K562 (cell line): ENCODE results near the gene BRPF1. TPM values are rescaled to one million over a fixed set of nuclear protein-coding genes. Genes with fewer than 3 reads are reported as not detected.

ENCODE experiments used
- ATAC-seq: fragments of 200-7000 bp; cut with Tn5 transposase; 3 replicates; pipeline ENCODE4 v1.9.1; 2020; ENCODE audit warnings: moderate library complexity
- BruUV-seq: library from RNA; stranded (reverse); fragments of 400-500 nt; replicated peaks from 2 replicates; lab custom pipeline; 2021; lab: Mats Ljungman, UMichigan
- CTCF ChIA-PET: fragments of 300-600 bp; formaldehyde crosslinking; extraction: SDS; loops from one replicate; lab custom pipeline; 2021; ENCODE audit warnings: low intra/inter-chr PET ratio; lab: Yijun Ruan, JAX
- POLR2A ChIA-PET: fragments of 300-600, 350-650 bp; sonication (Branson Sonifier 250); formaldehyde crosslinking; extraction: SDS; loops from one replicate; lab custom pipeline; 2021; ENCODE audit warnings: antibody characterized with exemption, inconsistent platforms; lab: Yijun Ruan, JAX
- DNase-seq, 4 experiments: peaks; one replicate each; pipeline versions ENCODE4 v3.0.0 to v3.0.0-alpha.2; 2011 to 2018; ENCODE audit warnings: low spot score in 3 of 4, mixed read lengths in 3 of 4; ENCODE audit errors: extremely low read depth in 1 of 4
- FAIRE-seq: peaks from 2 replicates; lab custom pipeline; 2011; peaks lifted over from hg19 to GRCh38; lab: Jason Lieb, UNC
- H2AFZ ChIP-seq: 2 replicates; pipeline ENCODE4 v1.6.0; 2011; ENCODE audit warnings: low read depth, low read length, control low read depth, inconsistent platforms
- H3K27ac ChIP-seq: fragments of 200-600 bp; 3 replicates; pipeline ENCODE4 v1.8.0; 2011; ENCODE audit warnings: low read depth, mild to moderate bottlenecking, control low read depth, inconsistent platforms, low read length, moderate library complexity, mixed read lengths; ENCODE audit errors: extremely low read depth
- H3K27me3 ChIP-seq, 2 experiments: fragments of 300-600 bp in 1 of 2; 2 replicates in 1 of 2; 3 replicates in 1 of 2; pipeline versions ENCODE4 v1.6.0 to v1.8.0; 2011; ENCODE audit warnings: inconsistent platforms in 2 of 2, low read length in 2 of 2, mild to moderate bottlenecking in 1 of 2, mixed read lengths in 1 of 2, moderate library complexity in 1 of 2; ENCODE audit not compliant: control insufficient read depth in 2 of 2, insufficient read depth in 2 of 2
- H3K36me3 ChIP-seq: fragments of 300-600 bp; 3 replicates; pipeline ENCODE4 v1.8.0; 2011; ENCODE audit warnings: mild to moderate bottlenecking, low read length, inconsistent platforms; ENCODE audit not compliant: control insufficient read depth, insufficient read depth
- H3K4me1 ChIP-seq, 2 experiments: fragments of 200-600 bp in 1 of 2; replicated peaks in 1 of 2; 2 replicates in 1 of 2; 3 replicates in 1 of 2; pipeline versions ENCODE4 v1.5.1 to v1.8.0; 2011; ENCODE audit warnings: inconsistent platforms in 2 of 2, low read length in 2 of 2, mild to moderate bottlenecking in 1 of 2, mixed read lengths in 1 of 2, moderate library complexity in 1 of 2; ENCODE audit not compliant: control insufficient read depth in 2 of 2, insufficient read depth in 2 of 2
- H3K4me2 ChIP-seq: 2 replicates; pipeline ENCODE4 v1.6.1; 2011; ENCODE audit warnings: low read length, control low read depth, inconsistent platforms, mixed read lengths; ENCODE audit not compliant: insufficient read depth
- H3K4me3 ChIP-seq: fragments of 200-600 bp; sonication (generic), shearing (Covaris generic); 2 replicates; pipeline ENCODE4 v1.5.1; 2016; ENCODE audit warnings: control low read depth, inconsistent platforms
- H3K79me2 ChIP-seq: fragments of 200-600 bp; 3 replicates; pipeline ENCODE4 v1.8.0; 2011; ENCODE audit warnings: low read length, inconsistent platforms; ENCODE audit not compliant: control insufficient read depth, insufficient read depth
- H3K9ac ChIP-seq, 2 experiments: 2 replicates each; pipeline versions ENCODE4 v1.6.0 to v1.6.1; 2011; ENCODE audit warnings: low read depth in 2 of 2, low read length in 2 of 2, control low read depth in 1 of 2, inconsistent platforms in 1 of 2, mild to moderate bottlenecking in 1 of 2, mixed read lengths in 1 of 2; ENCODE audit not compliant: insufficient read depth in 1 of 2
- H3K9me1 ChIP-seq: one replicate; pipeline ENCODE4 v1.6.0; 2011; ENCODE audit warnings: inconsistent platforms, mild to moderate bottlenecking, low read length, moderate library complexity; ENCODE audit not compliant: control insufficient read depth, insufficient read depth
- H3K9me3 ChIP-seq: replicated peaks from 2 replicates; pipeline ENCODE4 v1.5.1; 2011; ENCODE audit warnings: low read depth, low read length, inconsistent platforms; ENCODE audit not compliant: control insufficient read depth, insufficient read depth
- H4K20me1 ChIP-seq: replicated peaks from 2 replicates; pipeline ENCODE4 v1.6.1; 2011; ENCODE audit warnings: low read length, inconsistent platforms, mixed read lengths; ENCODE audit not compliant: control insufficient read depth, insufficient read depth
- CBFA2T3 ChIP-seq: fragments of 450-650 bp; IDR thresholded peaks from 2 replicates; pipeline ENCODE4 v1.6.1; 2017
- CBX2 ChIP-seq: fragments of 200-600 bp; sonication (generic); IDR thresholded peaks from one replicate; pipeline ENCODE4 v1.6.1; 2012; ENCODE audit warnings: mild to moderate bottlenecking, low read length, inconsistent platforms; ENCODE audit not compliant: insufficient read depth, poor library complexity, severe bottlenecking
- CREB5 ChIP-seq: fragments of 250-450 bp; sonication (Bioruptor Pico); IDR thresholded peaks from 2 replicates; pipeline ENCODE4 v1.5.0; 2020; ENCODE audit warnings: mild to moderate bottlenecking
- CREM ChIP-seq: IDR thresholded peaks from 2 replicates; pipeline ENCODE4 v1.6.1; 2014; ENCODE audit warnings: antibody characterized with exemption, low read depth
- GATA2 ChIP-seq: sonication (generic); formaldehyde crosslinking; IDR thresholded peaks from 2 replicates; pipeline ENCODE4 v1.4.0; 2020; ENCODE audit warnings: mild to moderate bottlenecking, missing genetic modification reagents
- HDAC1 ChIP-seq, 2 experiments: fragments of 450-650 bp; IDR thresholded peaks; 2 replicates each; pipeline ENCODE4 v1.6.1; 2016 to 2017; ENCODE audit warnings: inconsistent platforms in 1 of 2, mild to moderate bottlenecking in 1 of 2, moderate library complexity in 1 of 2
- HMBOX1 ChIP-seq: sonication (generic); IDR thresholded peaks from 2 replicates; pipeline ENCODE4 v1.6.1; 2016
- JUNB ChIP-seq: fragments of 450-650 bp; formaldehyde crosslinking; conservative IDR thresholded peaks from 2 replicates; pipeline ENCODE4 v1.4.0; 2020; ENCODE audit warnings: mild to moderate bottlenecking
- KDM1A ChIP-seq, 2 experiments: fragments of 450-650 bp; IDR thresholded peaks; 2 replicates each; pipeline ENCODE4 v1.6.1; 2016; ENCODE audit warnings: mild to moderate bottlenecking in 2 of 2
- NCOR1 ChIP-seq: fragments of 450-650 bp; IDR thresholded peaks from 2 replicates; pipeline ENCODE4 v1.6.1; 2016; ENCODE audit warnings: mild to moderate bottlenecking, moderate library complexity
- NFIC ChIP-seq: fragments of 450-650 bp; IDR thresholded peaks from 2 replicates; pipeline ENCODE4 v1.6.1; 2017; ENCODE audit warnings: mild to moderate bottlenecking, inconsistent platforms
- POLR2AphosphoS5 ChIP-seq: IDR thresholded peaks from 2 replicates; pipeline ENCODE4 v1.6.1; 2011; ENCODE audit warnings: mild to moderate bottlenecking, low read depth, low read length, moderate library complexity; ENCODE audit not compliant: control insufficient read depth, insufficient read depth
- POLR2H ChIP-seq: IDR thresholded peaks from 2 replicates; pipeline ENCODE4 v1.6.1; 2016; ENCODE audit warnings: missing genetic modification characterization, low read depth, mild to moderate bottlenecking, control low read depth, missing compliant biosample characterization, moderate library complexity
- RCOR1 ChIP-seq, 2 experiments: IDR thresholded peaks; 2 replicates each; pipeline ENCODE4 v1.6.1; 2012; ENCODE audit warnings: low read depth in 2 of 2, low read length in 2 of 2, borderline replicate concordance in 1 of 2, improper control_type of control experiment in 1 of 2
- SOX6 ChIP-seq: fragments of 450-650 bp; IDR thresholded peaks from 2 replicates; pipeline ENCODE4 v1.6.1; 2014; ENCODE audit warnings: mild to moderate bottlenecking
- TCF3 ChIP-seq: sonication (generic); formaldehyde crosslinking; IDR thresholded peaks from 2 replicates; pipeline ENCODE4 v1.4.0; 2020; ENCODE audit warnings: mild to moderate bottlenecking, missing genetic modification reagents
- TEAD2 ChIP-seq: fragments of 450-650 bp; IDR thresholded peaks from 2 replicates; pipeline ENCODE4 v1.6.1; 2016; ENCODE audit warnings: missing genetic modification characterization, control low read depth, missing compliant biosample characterization
- ZNF217 ChIP-seq: sonication (generic); formaldehyde crosslinking; IDR thresholded peaks from 2 replicates; pipeline ENCODE4 v1.8.0; 2022; ENCODE audit warnings: mild to moderate bottlenecking, missing genetic modification reagents
- ZNF398 ChIP-seq: fragments of 250-450 bp; sonication (Bioruptor Pico); IDR thresholded peaks from 2 replicates; pipeline ENCODE4 v1.8.0; 2021; ENCODE audit warnings: moderate library complexity, mild to moderate bottlenecking, inconsistent platforms
- ZNF431 ChIP-seq: sonication (generic); formaldehyde crosslinking; IDR thresholded peaks from 2 replicates; pipeline ENCODE4 v1.8.0; 2022; ENCODE audit warnings: mild to moderate bottlenecking, missing genetic modification reagents
- WGBS: fragments of 100-300 bp; shearing (Covaris generic); methylation state at CpG from one replicate; pipeline ENCODE4 v1.1.6; 2016; ENCODE audit warnings: low coverage, mixed read lengths; ENCODE audit not compliant: insufficient coverage; ENCODE audit errors: missing lambda C conversion rate; 5-methylcytosine and 5-hydroxymethylcytosine counted together
- in situ Hi-C: fragments of 300-500 bp; cut with MboI; formaldehyde crosslinking; loops from 4 replicates; pipeline ENCODE4 v1.15.0; 2018; ENCODE audit warnings: inconsistent platforms, mixed read lengths
- intact Hi-C: fragments of 100-400 bp; cut with micrococcal nuclease; formaldehyde crosslinking; loops from 2 replicates; pipeline ENCODE4 v1.14.2; 2022
- polyA plus RNA-seq, 8 experiments: library from polyadenylated mRNA; depleted of rRNA in 4 of 8; stranded (reverse) in 5 of 8; unstranded in 3 of 8; fragments of >200 nt; fragmentation: Nextera tagmentation in 2 of 8; fragmentation: Illumina TruSeq in 1 of 8; extraction: Ambion mirVana in 2 of 8; extraction: Trizol in 1 of 8; gene quantifications; 2 replicates each; pipeline versions ENCODE4 v1.2.1 to v1.2.3, GENCODE V29; 2011 to 2014; ENCODE audit warnings: inconsistent platforms in 1 of 8, missing spikeins in 1 of 8
- total RNA-seq, 7 experiments: library from RNA; depleted of rRNA in 6 of 7; stranded (reverse); fragments of >200 nt in 6 of 7; fragmentation: Illumina TruSeq in 2 of 7; extraction: Trizol in 2 of 7; gene quantifications; 2 replicates each; pipeline versions ENCODE4 v1.2.1 to v1.2.3, GENCODE V29; 2011 to 2021; ENCODE audit warnings: low replicate concordance in 1 of 7

Gene BRPF1
- total and polyA plus RNA-seq, 9 of the 15 experiments (the other 6 are each of a cell fraction or from before 2014, with no cell fraction given) = 1.1 to 40.2 (median 23.5) TPM

- Histone ChIP-seq H3K36me3 (peaks cover 95% of the 10 kb centered on the region; the same call in 2 of the 3 replicates), H3K9me3 (no peaks in the 10 kb centered on the region), H3K9ac (peak overlapping the region in 1 of 2 experiments; percentile 61; a peak in 1 of 4 replicates), H3K4me3 (no peak overlapping the region), H3K27me3 (no peaks in the 10 kb centered on the region), H3K9me1 (no peaks in the 10 kb centered on the region), H3K27ac (no peak overlapping the region), H3K79me2 (no peaks in the 10 kb centered on the region), H4K20me1 (no peaks in the 10 kb centered on the region; the same call in 1 of the 2 replicates), H3K4me1 (peaks cover 6 to 12% of the 10 kb centered on the region in 2 experiments; a peak in 4 of 5 replicates), H2AFZ (no peak overlapping the region), H3K4me2 (no peak overlapping the region)
- POLR2A ChIA-PET = interaction anchor here (0.6 to 1.4 kb wide), 3 partner anchors 9 to 87 kb away, joined by 3 to 6 read pairs (median 4); no protein-coding TSS in a partner anchor
- no TSS peak for BruUV-seq
- FAIRE-seq (no peak), DNase-seq (peak in 1 of 4 experiments; percentile 29), ATAC-seq (peak; percentile 13; the same call in 1 of the 3 replicates)
- WGBS = 62% methylated on average over 9 of the region's 9 CpGs
- intact Hi-C loops (no loop called here), in situ Hi-C loops (no loop called here)
- CTCF ChIA-PET = no interaction called here
- TF ChIP-seq SOX6 (peak; percentile 16; the same call in 1 of the 2 replicates), CBX2 (no peak), ZNF398 (CRISPR knock-in tag) (no peak), POLR2AphosphoS5 (peak; percentile 48; the same call in 1 of the 2 replicates), TCF3 (CRISPR knock-in tag) (peak; percentile 77), HDAC1 (IDR thresholded peaks at IDR 0.05) (peak in 1 of 2 experiments; percentile 66; a peak in 2 of 4 replicates), RCOR1 (IDR thresholded peaks at IDR 0.05; ENCODE audit: borderline replicate concordance in 1 of 2, low read depth in 2 of 2, low read length in 2 of 2) (0 out of 4 replicates have a peak, but pooled peaks of 1 of the 2 experiments have one; percentile 14), ZNF217 (CRISPR knock-in tag) (no peak), JUNB (CRISPR knock-in tag) (no peak), CREM (no peak), NCOR1 (peak; percentile 79), CREB5 (CRISPR knock-in tag) (no peak), KDM1A (IDR thresholded peaks at IDR 0.05) (peak; percentile 82), CBFA2T3 (peak; percentile 92), NFIC (peak; percentile 52), ZNF431 (no peak), TEAD2 (no peak), GATA2 (peak; percentile 9; the same call in 1 of the 2 replicates), HMBOX1 (no peak), POLR2H (tag) (no peak)
Measured at GRCh38 chr3:9686050-9686550, 45.4 kb upstream of the BRPF1 start.
